Glutamatergic neuron (in vitro differentiated cells): ENCODE results near the gene FFAR3. TPM values are rescaled to one million over a fixed set of nuclear protein-coding genes. Genes with fewer than 3 reads are reported as not detected.

ENCODE experiments used
- DNase-seq: peaks from one replicate; pipeline ENCODE4 v3.0.0; 2022
- H3K27ac Mint-ChIP-seq: one replicate; pipeline ENCODE4 v1.8.0; 2020; ENCODE audit warnings: mild to moderate bottlenecking, mixed read lengths, inconsistent platforms; ENCODE audit not compliant: unreplicated experiment
- H3K27me3 Mint-ChIP-seq: one replicate; pipeline ENCODE4 v1.8.0; 2020; ENCODE audit warnings: mild to moderate bottlenecking, moderate library complexity, mixed read lengths, inconsistent platforms; ENCODE audit not compliant: unreplicated experiment
- H3K36me3 Mint-ChIP-seq: one replicate; pipeline ENCODE4 v1.8.0; 2020; ENCODE audit warnings: mild to moderate bottlenecking, mixed read lengths, inconsistent platforms; ENCODE audit not compliant: unreplicated experiment
- H3K4me1 Mint-ChIP-seq: one replicate; pipeline ENCODE4 v1.8.0; 2020; ENCODE audit warnings: mild to moderate bottlenecking, low read depth, mixed read lengths, inconsistent platforms; ENCODE audit not compliant: unreplicated experiment
- H3K4me3 Mint-ChIP-seq: one replicate; pipeline ENCODE4 v1.8.0; 2020; ENCODE audit warnings: mild to moderate bottlenecking, mixed read lengths, inconsistent platforms; ENCODE audit not compliant: unreplicated experiment
- H3K9me3 Mint-ChIP-seq: one replicate; pipeline ENCODE4 v1.8.0; 2020; ENCODE audit warnings: mild to moderate bottlenecking, moderate library complexity, mixed read lengths, inconsistent platforms; ENCODE audit not compliant: unreplicated experiment
- CTCF ChIP-seq: fragments of 200-600 bp; sonication (generic); IDR thresholded peaks from one replicate; pipeline ENCODE4 v1.5.0; 2021; ENCODE audit not compliant: partially characterized antibody, unreplicated experiment
- total RNA-seq: library from RNA; stranded (reverse); fragmentation: NEBNext Ultra II Directional; extraction: Animal tissue kit (Norgen Biotek cat#: 25700); gene quantifications from one replicate; pipeline ENCODE4 v1.2.1, GENCODE V29; 2021; ENCODE audit not compliant: unreplicated experiment

The FFAR3 gene
- total RNA-seq, 1 donor from 2014 or later, result not detected

GRCh38 chr19:35389192-35389861, 31.1 kb downstream of the FFAR3 start:
- H3K4me1 Mint-ChIP-seq, result no peaks in the 10 kb centered on the region
- no peak for TF ChIP-seq CTCF
- peaks cover 2% of the 10 kb centered on the region for H3K27me3 Mint-ChIP-seq
- peaks cover 7% of the 10 kb centered on the region for H3K9me3 Mint-ChIP-seq
- H3K36me3 Mint-ChIP-seq, result peaks cover 5% of the 10 kb centered on the region
- H3K27ac Mint-ChIP-seq, result no peak overlapping the region
- no peak overlapping the region for H3K4me3 Mint-ChIP-seq
- no peak for DNase-seq

GRCh38 chr19:35392742-35393715, 34.8 kb downstream of the FFAR3 start:
- Mint-ChIP-seq H3K27me3 (peaks cover 2% of the 10 kb centered on the region), H3K36me3 (no peaks in the 10 kb centered on the region), H3K4me3 (no peak overlapping the region), H3K4me1 (no peaks in the 10 kb centered on the region), H3K27ac (no peak overlapping the region), H3K9me3 (no peaks in the 10 kb centered on the region)
- TF ChIP-seq CTCF, result no peak
- DNase-seq, result no peak

- no peaks in the 10 kb centered on the region for H3K4me1 Mint-ChIP-seq
- H3K27me3 Mint-ChIP-seq, result no peaks in the 10 kb centered on the region
- peaks cover 1% of the 10 kb centered on the region for H3K9me3 Mint-ChIP-seq
- H3K36me3 Mint-ChIP-seq, result no peaks in the 10 kb centered on the region
- DNase-seq, result peak; percentile 62
- peak overlapping the region; percentile 66 for H3K27ac Mint-ChIP-seq
- no peak for TF ChIP-seq CTCF
- no peak overlapping the region for H3K4me3 Mint-ChIP-seq
Measured at GRCh38 chr19:35395382-35396199, 37.3 kb downstream of the FFAR3 start.

- H3K4me3 Mint-ChIP-seq, result no peak overlapping the region
- peak overlapping the region; percentile 66 for H3K27ac Mint-ChIP-seq
- no peaks in the 10 kb centered on the region for H3K36me3 Mint-ChIP-seq
- no peak for TF ChIP-seq CTCF
- no peak for DNase-seq
- H3K9me3 Mint-ChIP-seq, result peaks cover 1% of the 10 kb centered on the region
- H3K4me1 Mint-ChIP-seq, result no peaks in the 10 kb centered on the region
- no peaks in the 10 kb centered on the region for H3K27me3 Mint-ChIP-seq
Measured at GRCh38 chr19:35396240-35396885, 38.1 kb downstream of the FFAR3 start.
